Hepatocyte (in vitro differentiated cells): ENCODE data around the gene GLYATL3. TPM values are rescaled to one million over a fixed set of nuclear protein-coding genes. Genes with fewer than 3 reads are reported as not detected.

Experiments
- DNase-seq: peaks from one replicate; pipeline ENCODE4 v3.0.0-alpha.2; 2016; ENCODE audit warnings: low spot score
- H2AFZ ChIP-seq: fragments of 200-600 bp; sonication (generic); 2 replicates; pipeline ENCODE4 v1.6.0; 2016; ENCODE audit warnings: antibody characterized with exemption, mild to moderate bottlenecking
- H3K27ac ChIP-seq: fragments of 200-600 bp; sonication (generic); 2 replicates; pipeline ENCODE4 v1.5.1; 2016; ENCODE audit warnings: mild to moderate bottlenecking
- H3K27me3 ChIP-seq: fragments of 200-600 bp; sonication (generic); 2 replicates; pipeline ENCODE4 v1.6.1; 2016
- H3K36me3 ChIP-seq: fragments of 200-600 bp; sonication (generic); replicated peaks from 2 replicates; pipeline ENCODE4 v1.5.1; 2016; ENCODE audit warnings: low read depth; ENCODE audit not compliant: insufficient read depth
- H3K4me1 ChIP-seq: fragments of 200-600 bp; sonication (generic); 2 replicates; pipeline ENCODE4 v1.5.1; 2016; ENCODE audit warnings: mild to moderate bottlenecking, moderate library complexity; ENCODE audit not compliant: insufficient read depth
- H3K4me2 ChIP-seq: fragments of 200-600 bp; sonication (generic); 2 replicates; pipeline ENCODE4 v1.6.0; 2016
- H3K4me3 ChIP-seq: fragments of 200-600 bp; sonication (generic); 2 replicates; pipeline ENCODE4 v1.5.1; 2016; ENCODE audit warnings: mild to moderate bottlenecking
- H3K79me2 ChIP-seq: fragments of 200-600 bp; sonication (generic); 2 replicates; pipeline ENCODE4 v1.6.0; 2017; ENCODE audit warnings: mild to moderate bottlenecking
- H3K9me2 ChIP-seq: fragments of 200-600 bp; sonication (generic); replicated peaks from 2 replicates; pipeline ENCODE4 v1.6.0; 2017; ENCODE audit warnings: mild to moderate bottlenecking; ENCODE audit not compliant: insufficient read depth
- H3K9me3 ChIP-seq: fragments of 200-600 bp; sonication (generic); 2 replicates; pipeline ENCODE4 v1.5.1; 2016; ENCODE audit warnings: low read depth, mild to moderate bottlenecking
- H4K20me1 ChIP-seq: fragments of 200-600 bp; sonication (generic); 2 replicates; pipeline ENCODE4 v1.6.0; 2016; ENCODE audit warnings: mild to moderate bottlenecking; ENCODE audit not compliant: insufficient read depth, poor library complexity, severe bottlenecking
- CTCF ChIP-seq: fragments of 200-600 bp; sonication (generic); IDR thresholded peaks from 2 replicates; pipeline ENCODE4 v1.5.1; 2016; ENCODE audit warnings: antibody characterized with exemption, mild to moderate bottlenecking; ENCODE audit not compliant: poor library complexity
- EZH2 ChIP-seq: fragments of 200-600 bp; sonication (generic); IDR thresholded peaks from 2 replicates; pipeline ENCODE4 v1.6.1; 2016; ENCODE audit warnings: antibody characterized with exemption, mild to moderate bottlenecking, borderline replicate concordance
- EZH2phosphoT487 ChIP-seq: fragments of 200-600 bp; sonication (generic); IDR thresholded peaks from one replicate; pipeline ENCODE4 v1.6.1; 2018; ENCODE audit warnings: antibody characterized with exemption, mild to moderate bottlenecking, low read depth, moderate library complexity; ENCODE audit not compliant: unreplicated experiment, severe bottlenecking
- WGBS: methylation state at CpG from one replicate; pipeline ENCODE4 v1.1.6; 2016; ENCODE audit warnings: low lambda C conversion rate; ENCODE audit errors: missing lambda C conversion rate; 5-methylcytosine and 5-hydroxymethylcytosine counted together
- polyA plus RNA-seq: library from polyadenylated mRNA; unstranded; fragments of >200 nt; fragmentation: Nextera tagmentation; extraction: Ambion mirVana; gene quantifications from 2 replicates; pipeline ENCODE4 v1.2.1, GENCODE V29; 2016
- total RNA-seq: library from RNA; depleted of rRNA; stranded (reverse); fragments of >200 nt; gene quantifications from 2 replicates; pipeline ENCODE4 v1.2.3, GENCODE V29; 2014

The GLYATL3 gene
- total and polyA plus RNA-seq, 2 experiments from 2014 or later = not detected

GRCh38 chr6:49541936-49542335 lies 42.2 kb downstream of the GLYATL3 start:
- Histone ChIP-seq H4K20me1 (no peaks in the 10 kb centered on the region), H3K79me2 (no peaks in the 10 kb centered on the region), H3K36me3 (no peaks in the 10 kb centered on the region), H3K4me1 (no peaks in the 10 kb centered on the region), H3K9me3 (no peaks in the 10 kb centered on the region), H3K4me2 (peak overlapping the region; percentile 0), H3K9me2 (no peaks in the 10 kb centered on the region), H2AFZ (no peak overlapping the region), H3K27me3 (no peaks in the 10 kb centered on the region), H3K27ac (peak overlapping the region; percentile 24), H3K4me3 (no peak overlapping the region)
- no peak for DNase-seq
- TF ChIP-seq CTCF = no peak
- no peak for TF ChIP-seq EZH2phosphoT487
- no peak for TF ChIP-seq EZH2
- WGBS = 65% methylated on average over 3 of the region's 3 CpGs

- Histone ChIP-seq H3K79me2 (no peaks in the 10 kb centered on the region), H2AFZ (no peak overlapping the region), H3K27ac (no peak overlapping the region), H3K4me3 (no peak overlapping the region), H3K36me3 (no peaks in the 10 kb centered on the region), H3K4me2 (no peak overlapping the region), H3K9me2 (no peaks in the 10 kb centered on the region), H4K20me1 (no peaks in the 10 kb centered on the region), H3K9me3 (no peaks in the 10 kb centered on the region), H3K4me1 (no peaks in the 10 kb centered on the region), H3K27me3 (no peaks in the 10 kb centered on the region)
- 71% methylated on average over 7 of the region's 7 CpGs for WGBS
- TF ChIP-seq CTCF (no peak), EZH2 (no peak), EZH2phosphoT487 (no peak)
- no peak for DNase-seq
These were observed 43.5 kb downstream of the GLYATL3 start for GRCh38 chr6:49543087-49543858.

GRCh38 chr6:49546331-49546730 lies 46.6 kb downstream of the GLYATL3 start:
- Histone ChIP-seq H3K4me3 (no peak overlapping the region), H4K20me1 (no peaks in the 10 kb centered on the region), H3K36me3 (no peaks in the 10 kb centered on the region), H3K4me1 (peaks cover 3% of the 10 kb centered on the region), H3K79me2 (no peaks in the 10 kb centered on the region), H3K27me3 (peaks cover 3% of the 10 kb centered on the region), H2AFZ (no peak overlapping the region), H3K4me2 (no peak overlapping the region), H3K9me2 (no peaks in the 10 kb centered on the region), H3K27ac (no peak overlapping the region), H3K9me3 (no peaks in the 10 kb centered on the region)
- TF ChIP-seq EZH2 (no peak), EZH2phosphoT487 (no peak), CTCF (no peak)
- DNase-seq = no peak
- 29% methylated on average over 1 of the region's 1 CpG for WGBS
